Measurements from ENCODE around the gene PKN2.

Gene PKN2

DNA sequence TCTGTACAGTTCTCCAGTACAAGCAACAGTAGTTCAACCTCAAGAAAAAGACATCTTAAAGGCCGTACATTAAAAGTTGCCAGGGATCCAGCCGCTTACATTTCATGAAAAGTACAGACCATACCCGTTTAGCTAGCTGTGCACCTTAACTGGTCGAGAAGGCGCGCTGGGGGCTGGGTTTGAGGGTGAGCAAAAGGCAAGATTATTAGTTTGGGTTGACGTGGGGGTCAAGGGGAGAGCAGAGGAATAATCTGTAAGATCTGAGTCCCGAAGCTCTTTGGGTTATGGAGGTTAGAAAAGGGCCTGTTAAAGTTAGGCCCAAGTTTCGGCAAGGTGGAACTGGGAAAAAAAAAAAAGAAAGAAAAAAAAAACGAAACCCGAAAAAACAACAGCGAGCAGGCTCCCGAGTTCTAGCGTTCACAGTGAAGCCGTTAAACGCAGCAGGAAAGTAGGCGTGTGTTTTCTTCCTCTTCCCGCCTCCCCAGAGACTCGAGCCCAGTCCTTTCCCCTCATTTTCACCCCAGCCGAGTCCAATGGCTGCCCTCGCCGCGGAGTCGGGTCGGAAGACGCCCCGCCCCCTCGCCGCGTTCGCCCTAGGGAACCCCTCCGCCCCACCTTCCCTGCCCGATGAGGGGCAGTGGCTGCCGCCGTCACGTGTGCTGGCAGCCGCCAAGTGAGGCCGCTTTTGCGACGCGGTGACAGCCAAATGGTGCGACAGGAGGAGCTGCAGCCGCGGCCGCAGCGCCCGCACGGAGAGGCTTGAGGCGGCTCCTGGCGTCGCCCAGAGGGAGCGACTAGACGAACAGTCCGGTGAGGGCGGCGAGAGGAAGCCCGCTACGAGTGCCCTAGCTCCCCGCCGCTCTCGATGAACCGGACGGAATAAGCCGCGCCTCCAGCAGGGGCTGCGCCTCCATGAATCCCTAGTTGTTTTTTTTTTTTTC, at the start of gene PKN2:
Gene PKN2 (plus strand): TSS at position 733 of the 941 bp plus-strand sequence. CDS start 308 bp downstream, outside the sequence.
- H3K4me1 ChIP-seq (ENCODE audit: insufficient read depth, low read length, poor library complexity, severe bottlenecking): peaks cover 35% of the 10 kb centered on the region
- peak within 1 kb of the TSS; percentile 94 for H3K4me3 ChIP-seq (ENCODE audit: low read length, poor library complexity, severe bottlenecking)
- peak within 1 kb of the TSS; percentile 97 for H3K9ac ChIP-seq (ENCODE audit: low read depth, low read length, poor library complexity, severe bottlenecking)

GRCh38 chr1:88634538-88634937, 49.5 kb upstream of the PKN2 start:
- no peaks in the 10 kb centered on the region for H3K27me3 ChIP-seq (ENCODE audit: insufficient read depth, low read length, poor library complexity, severe bottlenecking)
- no peaks in the 10 kb centered on the region for H3F3A ChIP-seq (ENCODE audit: low read depth)
- H3K4me3 ChIP-seq (ENCODE audit: low read length, poor library complexity, severe bottlenecking): no peak overlapping the region
- H3K4me2 ChIP-seq (ENCODE audit: low read depth, low read length, poor library complexity, severe bottlenecking): no peak overlapping the region
- no peaks in the 10 kb centered on the region for H4K20me1 ChIP-seq (ENCODE audit: insufficient read depth, low read length, poor library complexity, severe bottlenecking)
- H2AFZ ChIP-seq (ENCODE audit: low read length): no peak overlapping the region
- no peaks in the 10 kb centered on the region for H3K36me3 ChIP-seq (ENCODE audit: insufficient read depth, low read length)
- peaks cover 28% of the 10 kb centered on the region for H3K9me3 ChIP-seq (ENCODE audit: insufficient read depth, low read depth, low read length)
- no peaks in the 10 kb centered on the region for H3K9me2 ChIP-seq (replicated peaks; ENCODE audit: low read depth, low read length)
- no peak overlapping the region for H3K9ac ChIP-seq (ENCODE audit: low read depth, low read length, poor library complexity, severe bottlenecking)
- no peak for TF ChIP-seq EZH2phosphoT487 (IDR thresholded peaks at IDR 0.05; ENCODE audit: borderline replicate concordance)
- TF ChIP-seq CTCF (conservative IDR thresholded peaks at IDR 0.05; ENCODE audit: low read length): no peak
- H3K4me1 ChIP-seq (ENCODE audit: insufficient read depth, low read length, poor library complexity, severe bottlenecking): no peaks in the 10 kb centered on the region
- no peaks in the 10 kb centered on the region for H3K79me2 ChIP-seq (ENCODE audit: insufficient read depth, low read length)

More for the DNA sequence above, at the start of gene PKN2:
- Histone ChIP-seq H3K36me3 (ENCODE audit: insufficient read depth, low read length) (no peaks in the 10 kb centered on the region), H3K9me2 (replicated peaks; ENCODE audit: low read depth, low read length) (no peaks in the 10 kb centered on the region), H4K20me1 (ENCODE audit: insufficient read depth, low read length, poor library complexity, severe bottlenecking) (peaks cover 39% of the 10 kb centered on the region), H3K9me3 (ENCODE audit: insufficient read depth, low read depth, low read length) (no peaks in the 10 kb centered on the region), H3K79me2 (ENCODE audit: insufficient read depth, low read length) (peaks cover 55% of the 10 kb centered on the region), H3K27me3 (ENCODE audit: insufficient read depth, low read length, poor library complexity, severe bottlenecking) (no peaks in the 10 kb centered on the region), H3K4me2 (ENCODE audit: low read depth, low read length, poor library complexity, severe bottlenecking) (peak within 1 kb of the TSS; percentile 87), H3F3A (ENCODE audit: low read depth) (peaks cover 5% of the 10 kb centered on the region; the same call in 1 of the 2 replicates), H2AFZ (ENCODE audit: low read length) (peak within 1 kb of the TSS; percentile 95)
- TF ChIP-seq EZH2phosphoT487 (IDR thresholded peaks at IDR 0.05; ENCODE audit: borderline replicate concordance) (no peak), CTCF (conservative IDR thresholded peaks at IDR 0.05; ENCODE audit: low read length) (no peak)

DNA sequence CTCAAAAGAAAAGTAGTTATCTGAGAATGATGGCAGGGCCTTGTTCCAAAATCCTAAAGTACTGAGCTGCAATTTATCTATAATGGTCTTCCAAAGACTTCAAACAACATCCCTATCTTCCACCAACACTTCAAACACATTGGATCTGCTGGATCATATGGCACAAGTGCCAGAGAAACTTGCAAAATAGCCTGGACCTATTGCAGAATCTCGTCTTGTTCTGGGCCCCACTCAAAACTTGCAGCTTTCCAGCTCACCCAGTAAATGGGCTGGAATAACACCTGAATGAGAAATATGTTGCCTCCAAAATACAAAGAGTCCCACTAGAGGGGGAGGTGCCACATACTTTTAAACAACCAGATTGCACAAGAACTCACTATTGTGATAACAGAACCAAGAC, 44.0 kb upstream of the PKN2 start:
- Histone ChIP-seq H3F3A (ENCODE audit: low read depth) (no peaks in the 10 kb centered on the region), H3K27me3 (ENCODE audit: insufficient read depth, low read length, poor library complexity, severe bottlenecking) (no peaks in the 10 kb centered on the region), H3K36me3 (ENCODE audit: insufficient read depth, low read length) (no peaks in the 10 kb centered on the region), H3K79me2 (ENCODE audit: insufficient read depth, low read length) (no peaks in the 10 kb centered on the region), H4K20me1 (ENCODE audit: insufficient read depth, low read length, poor library complexity, severe bottlenecking) (no peaks in the 10 kb centered on the region), H3K4me2 (ENCODE audit: low read depth, low read length, poor library complexity, severe bottlenecking) (no peak overlapping the region), H3K9me3 (ENCODE audit: insufficient read depth, low read depth, low read length) (peaks cover 15% of the 10 kb centered on the region; the same call in 1 of the 2 replicates), H2AFZ (ENCODE audit: low read length) (no peak overlapping the region), H3K9ac (ENCODE audit: low read depth, low read length, poor library complexity, severe bottlenecking) (no peak overlapping the region), H3K4me1 (ENCODE audit: insufficient read depth, low read length, poor library complexity, severe bottlenecking) (no peaks in the 10 kb centered on the region), H3K9me2 (replicated peaks; ENCODE audit: low read depth, low read length) (no peaks in the 10 kb centered on the region), H3K4me3 (ENCODE audit: low read length, poor library complexity, severe bottlenecking) (no peak overlapping the region)
- TF ChIP-seq EZH2phosphoT487 (IDR thresholded peaks at IDR 0.05; ENCODE audit: borderline replicate concordance) (no peak), CTCF (conservative IDR thresholded peaks at IDR 0.05; ENCODE audit: low read length) (no peak)
